ENCODE data around the gene MYBPC1.
"Not testable (repeated sequence)": the region's sequence is repeated elsewhere in the genome, so short reads cannot be mapped to it uniquely, and the experiment has no call there.

The MYBPC1 gene

DNA sequence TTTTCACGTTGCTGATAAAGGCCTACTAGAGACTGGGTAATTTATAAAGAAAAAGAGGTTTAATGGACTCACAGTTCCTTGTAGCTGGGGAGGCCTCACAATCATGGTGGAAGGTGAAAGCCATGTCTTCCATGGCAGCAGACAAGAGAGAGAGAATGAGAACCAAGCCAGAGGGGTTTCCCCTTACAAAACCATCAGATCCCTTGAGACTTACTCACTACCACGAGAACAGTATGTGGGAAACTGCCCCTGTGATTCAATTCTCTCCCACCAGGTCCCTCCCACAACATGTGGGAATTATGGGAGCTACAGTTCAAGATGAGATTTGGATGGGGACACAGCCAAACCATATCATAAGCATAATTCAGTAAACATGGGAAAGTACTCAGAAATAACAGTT lies 65.9 kb downstream of the MYBPC1 start:
- not testable (repeated sequence) for H3K4me3 Mint-ChIP-seq; H3K4me1 Mint-ChIP-seq (ENCODE audit: low read depth); H3K9me3 Mint-ChIP-seq; H3K36me3 Mint-ChIP-seq (ENCODE audit: low read depth); H3K27ac Mint-ChIP-seq
- H3K27me3 Mint-ChIP-seq (ENCODE audit: low read depth), result peaks cover 36% of the 10 kb centered on the region

DNA sequence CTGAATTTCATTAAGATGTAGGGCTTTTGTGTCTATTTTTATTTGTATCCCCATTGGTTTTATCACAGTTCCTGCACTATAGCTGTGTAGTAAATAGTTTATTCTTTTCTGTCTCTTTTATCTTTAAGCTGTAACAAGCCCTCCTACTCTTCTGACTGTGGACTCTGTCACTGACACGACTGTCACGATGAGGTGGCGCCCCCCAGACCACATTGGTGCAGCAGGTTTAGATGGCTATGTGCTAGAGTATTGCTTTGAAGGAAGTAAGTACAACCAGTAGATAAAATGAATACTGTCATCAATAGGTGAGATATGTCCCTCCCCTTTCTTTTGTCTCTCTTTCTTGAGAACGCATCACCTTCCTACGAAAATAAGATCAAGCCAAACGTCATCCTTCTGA lies 68.5 kb downstream of the MYBPC1 start:
- Mint-ChIP-seq H3K4me3 (no peak overlapping the region), H3K4me1 (ENCODE audit: low read depth) (no peaks in the 10 kb centered on the region), H3K36me3 (ENCODE audit: low read depth) (no peaks in the 10 kb centered on the region), H3K27ac (no peak overlapping the region), H3K9me3 (no peaks in the 10 kb centered on the region), H3K27me3 (ENCODE audit: low read depth) (peaks cover 25% of the 10 kb centered on the region)

DNA sequence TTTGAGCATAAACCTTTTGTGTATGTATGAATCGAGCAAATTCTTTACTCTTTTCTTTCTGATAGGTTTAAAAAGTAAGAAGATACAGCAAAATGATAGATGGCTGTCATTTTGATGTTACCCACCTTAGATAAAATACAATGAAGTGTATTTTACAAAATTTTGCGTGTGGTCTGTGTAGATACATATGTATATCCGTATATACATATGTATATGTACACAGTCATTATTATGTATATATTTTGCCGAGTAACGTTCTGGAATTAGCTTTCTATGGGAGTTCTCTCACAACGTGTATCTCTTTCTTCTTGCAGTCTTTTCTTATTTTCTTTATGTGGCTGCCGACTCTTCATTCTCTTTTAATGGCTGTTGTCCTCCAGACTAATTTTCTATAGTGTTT lies 70.2 kb downstream of the MYBPC1 start:
- Mint-ChIP-seq H3K27me3 (ENCODE audit: low read depth) (peaks cover 20% of the 10 kb centered on the region), H3K36me3 (ENCODE audit: low read depth) (no peaks in the 10 kb centered on the region), H3K4me1 (ENCODE audit: low read depth) (peaks cover under 1% of the 10 kb centered on the region), H3K9me3 (no peaks in the 10 kb centered on the region), H3K27ac (no peak overlapping the region), H3K4me3 (no peak overlapping the region)

DNA sequence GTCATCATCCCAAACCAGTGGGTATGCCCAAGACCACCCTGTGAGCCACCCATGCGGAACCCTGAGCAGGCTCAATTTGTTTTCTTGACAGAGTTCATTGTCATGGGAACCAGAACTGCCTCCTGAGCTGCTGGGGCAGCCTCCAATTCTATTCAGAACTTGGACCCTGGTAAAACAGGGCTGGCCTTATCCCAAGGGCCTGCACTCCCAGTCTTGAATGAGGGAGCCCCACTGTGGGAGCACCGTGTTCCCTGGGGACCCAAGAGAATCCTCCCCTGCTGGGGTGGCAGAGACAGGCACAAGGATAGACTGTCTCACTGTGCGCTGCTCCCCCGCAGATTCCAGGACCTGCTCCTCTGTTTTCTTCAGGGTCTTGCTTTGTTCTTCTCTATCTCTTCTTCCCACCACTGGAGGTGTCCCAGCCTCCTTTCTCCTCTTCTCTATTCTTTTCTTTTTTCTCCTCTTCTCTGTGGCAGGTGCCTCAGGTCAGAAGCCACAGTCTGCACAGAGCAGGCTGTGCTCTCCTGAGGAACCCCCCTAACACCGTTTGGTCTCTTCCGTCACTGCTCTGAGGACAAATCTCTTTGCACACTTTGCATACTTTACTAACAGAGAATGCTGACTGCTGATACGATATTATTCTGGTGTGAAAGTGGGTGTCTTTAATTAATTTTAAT lies 71.4 kb downstream of the MYBPC1 start:
- peaks cover 17% of the 10 kb centered on the region for H3K27me3 Mint-ChIP-seq (ENCODE audit: low read depth)

DNA sequence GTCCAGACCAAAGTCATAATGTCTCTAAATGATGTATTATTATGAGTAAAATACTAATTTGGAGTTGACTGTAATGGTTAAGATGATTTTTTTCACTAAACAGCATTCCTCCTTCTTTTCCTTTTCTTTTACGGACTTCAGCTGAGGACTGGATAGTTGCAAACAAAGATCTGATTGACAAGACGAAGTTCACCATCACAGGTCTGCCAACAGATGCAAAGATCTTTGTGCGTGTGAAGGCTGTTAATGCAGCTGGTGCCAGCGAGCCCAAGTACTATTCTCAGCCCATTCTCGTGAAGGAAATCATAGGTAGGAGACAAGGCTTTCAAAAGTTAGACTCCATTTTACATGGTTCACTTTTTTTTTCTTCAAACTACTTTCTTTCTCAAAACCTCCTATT lies 72.8 kb downstream of the MYBPC1 start:
- peaks cover 17% of the 10 kb centered on the region for H3K27me3 Mint-ChIP-seq (ENCODE audit: low read depth)
- no peaks in the 10 kb centered on the region for H3K36me3 Mint-ChIP-seq (ENCODE audit: low read depth)
- peaks cover 12% of the 10 kb centered on the region for H3K4me1 Mint-ChIP-seq (ENCODE audit: low read depth)
- no peak overlapping the region for H3K27ac Mint-ChIP-seq
- H3K9me3 Mint-ChIP-seq, result no peaks in the 10 kb centered on the region
- H3K4me3 Mint-ChIP-seq, result no peak overlapping the region

More for the DNA sequence above, 71.4 kb downstream of the MYBPC1 start:
- H3K4me3 Mint-ChIP-seq, result no peak overlapping the region
- no peak overlapping the region for H3K27ac Mint-ChIP-seq
- no peaks in the 10 kb centered on the region for H3K36me3 Mint-ChIP-seq (ENCODE audit: low read depth)
- no peaks in the 10 kb centered on the region for H3K9me3 Mint-ChIP-seq
- peaks cover 4% of the 10 kb centered on the region for H3K4me1 Mint-ChIP-seq (ENCODE audit: low read depth)

DNA sequence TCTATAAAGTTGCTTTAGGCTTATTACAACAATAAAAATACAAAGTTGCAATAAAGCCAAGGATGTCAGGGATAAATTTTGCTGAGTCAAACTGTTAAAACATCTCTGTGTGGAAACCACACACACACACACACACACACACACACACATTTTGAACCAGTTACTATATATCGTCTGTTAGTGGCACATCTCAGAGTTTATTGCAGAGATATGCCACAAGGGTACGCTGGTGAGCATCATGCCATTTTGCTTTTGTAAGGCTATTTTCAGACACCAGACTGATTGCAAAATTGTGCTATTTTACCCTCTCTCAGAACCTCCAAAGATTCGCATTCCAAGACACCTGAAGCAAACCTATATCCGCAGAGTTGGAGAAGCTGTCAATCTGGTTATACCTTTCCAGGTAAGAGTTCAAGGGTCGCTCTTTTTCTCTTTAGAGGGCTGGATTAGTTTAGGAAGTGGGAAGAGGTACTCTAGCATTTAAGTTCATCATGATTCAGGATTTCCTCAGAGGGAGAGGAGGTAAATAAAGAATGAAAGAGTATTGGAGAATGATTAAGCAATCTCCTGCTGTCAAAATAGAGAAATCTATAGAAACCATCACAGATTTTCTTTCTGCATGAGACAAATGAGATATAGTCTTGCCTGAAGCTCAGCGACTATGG lies 75.4 kb downstream of the MYBPC1 start:
- H3K27me3 Mint-ChIP-seq (ENCODE audit: low read depth), result peaks cover 12% of the 10 kb centered on the region
- H3K4me3 Mint-ChIP-seq, result no peak overlapping the region
- peaks cover 12% of the 10 kb centered on the region for H3K4me1 Mint-ChIP-seq (ENCODE audit: low read depth)
- no peaks in the 10 kb centered on the region for H3K36me3 Mint-ChIP-seq (ENCODE audit: low read depth)
- H3K9me3 Mint-ChIP-seq, result no peaks in the 10 kb centered on the region
- no peak overlapping the region for H3K27ac Mint-ChIP-seq

DNA sequence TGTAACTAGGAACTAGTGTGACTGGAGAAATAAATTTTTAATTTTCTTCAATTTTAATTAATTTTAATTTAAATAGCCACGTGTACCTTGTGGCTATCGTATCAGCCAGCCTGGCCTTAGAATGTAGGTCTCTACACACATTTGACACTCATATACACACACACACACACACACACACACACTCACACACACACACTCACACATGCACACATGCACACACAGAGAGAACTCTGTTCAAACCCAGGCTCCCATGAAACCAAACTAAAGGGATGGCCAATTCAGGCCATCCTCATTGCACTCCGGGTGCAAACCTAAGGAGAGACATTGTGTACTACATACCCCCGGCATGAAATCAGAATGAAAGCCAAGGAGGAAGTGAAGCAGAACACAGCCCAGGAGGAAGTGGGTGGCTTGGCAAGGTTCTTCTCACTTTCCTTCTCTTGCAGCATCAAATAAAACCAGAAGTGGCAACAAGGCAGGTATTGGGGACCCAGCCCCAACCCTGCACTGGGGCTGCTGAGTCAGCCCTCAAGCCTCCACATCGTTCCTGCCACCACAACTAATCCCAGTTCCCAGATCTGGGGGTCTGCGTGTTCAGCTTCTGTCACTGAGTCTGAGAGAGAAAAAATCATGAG lies 76.5 kb downstream of the MYBPC1 start:
- H3K9me3 Mint-ChIP-seq, result no peaks in the 10 kb centered on the region
- peaks cover 12% of the 10 kb centered on the region for H3K4me1 Mint-ChIP-seq (ENCODE audit: low read depth)
- no peaks in the 10 kb centered on the region for H3K36me3 Mint-ChIP-seq (ENCODE audit: low read depth)
- H3K4me3 Mint-ChIP-seq, result no peak overlapping the region
- H3K27ac Mint-ChIP-seq, result no peak overlapping the region
- peaks cover 6% of the 10 kb centered on the region for H3K27me3 Mint-ChIP-seq (ENCODE audit: low read depth)

DNA sequence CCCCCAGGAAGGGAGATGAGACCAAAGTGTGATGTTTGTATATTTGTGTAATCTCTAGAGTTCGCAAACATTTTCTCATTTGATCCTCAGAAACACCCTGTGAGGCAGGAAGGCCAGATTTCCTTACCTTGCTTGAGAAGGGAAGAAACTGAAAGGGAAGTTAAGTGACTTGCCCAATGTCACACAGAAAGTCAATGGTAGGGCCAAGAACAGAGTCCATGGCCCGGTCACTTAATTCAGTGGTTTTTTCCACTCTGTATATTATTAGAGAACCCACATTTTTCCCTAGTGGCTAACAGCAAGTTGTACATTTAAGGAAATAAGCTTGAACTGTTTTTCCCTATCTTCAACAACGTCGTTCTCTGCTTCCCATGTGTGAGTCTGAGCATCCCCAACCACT lies 77.1 kb downstream of the MYBPC1 start:
- Mint-ChIP-seq H3K4me3 (no peak overlapping the region), H3K4me1 (ENCODE audit: low read depth) (peaks cover 12% of the 10 kb centered on the region), H3K36me3 (ENCODE audit: low read depth) (no peaks in the 10 kb centered on the region), H3K27ac (no peak overlapping the region), H3K9me3 (no peaks in the 10 kb centered on the region), H3K27me3 (ENCODE audit: low read depth) (peaks cover under 1% of the 10 kb centered on the region)

DNA sequence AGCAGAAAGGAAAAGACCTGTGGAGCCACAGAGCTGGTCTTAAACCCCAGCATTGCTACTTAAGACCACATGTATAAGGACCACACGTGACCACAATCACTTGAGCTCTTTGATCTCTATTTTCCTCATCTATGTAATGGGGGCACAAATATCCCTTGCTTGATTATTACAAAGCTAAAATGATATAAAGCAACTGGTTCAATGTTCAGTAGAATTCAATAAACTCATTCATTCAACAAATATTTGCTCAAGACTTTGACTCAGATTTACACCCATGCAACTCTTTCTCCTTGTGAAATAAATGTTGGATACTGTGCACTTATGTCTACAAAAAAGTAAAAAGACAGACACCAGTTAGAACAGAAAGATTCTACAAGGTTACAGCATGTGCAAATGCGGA lies 80.8 kb downstream of the MYBPC1 start:
- peaks cover 8% of the 10 kb centered on the region for H3K4me1 Mint-ChIP-seq (ENCODE audit: low read depth)
- H3K36me3 Mint-ChIP-seq (ENCODE audit: low read depth), result no peaks in the 10 kb centered on the region
- H3K9me3 Mint-ChIP-seq, result no peaks in the 10 kb centered on the region
- no peak overlapping the region for H3K27ac Mint-ChIP-seq
- H3K4me3 Mint-ChIP-seq, result no peak overlapping the region
- peaks cover 22% of the 10 kb centered on the region for H3K27me3 Mint-ChIP-seq (ENCODE audit: low read depth)

DNA sequence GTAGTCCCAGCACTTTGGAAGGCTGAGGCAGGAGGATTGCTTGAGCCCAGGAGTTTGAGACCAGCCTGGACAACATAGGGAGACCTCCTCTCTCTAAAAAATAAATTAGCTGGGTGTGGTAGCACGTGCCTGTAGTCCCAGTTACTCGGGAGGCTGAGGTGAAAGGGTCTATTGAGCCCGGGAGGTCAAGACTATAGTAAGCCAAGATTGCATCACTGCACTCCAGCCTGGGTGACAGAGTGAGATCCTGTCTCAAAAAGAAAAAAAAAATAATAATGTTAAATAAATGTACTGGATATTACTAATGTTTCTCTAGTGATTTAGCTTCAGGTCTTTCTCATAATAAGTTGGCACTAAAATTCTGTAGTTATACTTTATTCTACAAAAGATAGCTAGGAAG lies 81.7 kb downstream of the MYBPC1 start:
- H3K9me3 Mint-ChIP-seq; H3K27ac Mint-ChIP-seq; H3K4me3 Mint-ChIP-seq; H3K4me1 Mint-ChIP-seq (ENCODE audit: low read depth); H3K36me3 Mint-ChIP-seq (ENCODE audit: low read depth): not testable (repeated sequence)
- peaks cover 22% of the 10 kb centered on the region for H3K27me3 Mint-ChIP-seq (ENCODE audit: low read depth)

DNA sequence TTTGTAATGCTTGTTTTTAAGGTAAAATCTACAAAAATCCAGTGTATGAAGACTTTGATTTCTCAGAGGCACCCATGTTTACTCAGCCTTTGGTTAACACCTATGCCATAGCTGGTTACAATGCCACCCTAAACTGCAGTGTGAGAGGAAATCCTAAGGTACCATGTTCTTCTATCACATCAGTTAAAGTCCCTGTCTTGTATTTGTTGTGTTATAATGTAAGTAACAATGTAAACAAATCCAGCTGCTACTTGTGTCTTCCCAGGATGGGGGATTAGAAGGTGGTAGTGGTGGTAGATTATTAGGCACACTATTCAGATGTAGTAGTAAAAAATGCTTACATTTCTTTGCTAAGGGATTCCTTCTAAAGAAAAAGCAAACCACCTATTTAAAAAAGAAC lies 83.3 kb downstream of the MYBPC1 start:
- H3K27ac Mint-ChIP-seq, result no peak overlapping the region
- H3K4me3 Mint-ChIP-seq, result no peak overlapping the region
- H3K9me3 Mint-ChIP-seq, result no peaks in the 10 kb centered on the region
- peaks cover 22% of the 10 kb centered on the region for H3K27me3 Mint-ChIP-seq (ENCODE audit: low read depth)
- no peaks in the 10 kb centered on the region for H3K36me3 Mint-ChIP-seq (ENCODE audit: low read depth)
- H3K4me1 Mint-ChIP-seq (ENCODE audit: low read depth), result no peaks in the 10 kb centered on the region

DNA sequence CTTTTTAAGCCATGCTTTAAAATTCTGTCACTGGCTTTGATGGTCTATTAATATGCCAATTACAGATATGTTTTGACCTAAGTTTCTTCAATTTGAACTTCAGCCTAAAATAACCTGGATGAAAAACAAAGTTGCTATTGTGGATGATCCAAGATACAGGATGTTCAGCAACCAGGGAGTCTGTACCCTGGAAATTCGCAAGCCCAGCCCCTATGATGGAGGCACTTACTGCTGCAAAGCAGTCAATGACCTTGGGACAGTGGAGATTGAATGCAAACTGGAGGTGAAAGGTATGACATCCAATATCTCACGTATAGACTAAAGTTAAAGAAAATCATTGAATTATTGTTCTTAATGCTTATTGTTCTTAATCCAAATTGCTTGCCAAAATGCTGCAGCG lies 85.5 kb downstream of the MYBPC1 start:
- Mint-ChIP-seq H3K27ac (no peak overlapping the region), H3K4me3 (no peak overlapping the region), H3K4me1 (ENCODE audit: low read depth) (no peaks in the 10 kb centered on the region), H3K9me3 (no peaks in the 10 kb centered on the region), H3K27me3 (ENCODE audit: low read depth) (peaks cover 35% of the 10 kb centered on the region), H3K36me3 (ENCODE audit: low read depth) (no peaks in the 10 kb centered on the region)

DNA sequence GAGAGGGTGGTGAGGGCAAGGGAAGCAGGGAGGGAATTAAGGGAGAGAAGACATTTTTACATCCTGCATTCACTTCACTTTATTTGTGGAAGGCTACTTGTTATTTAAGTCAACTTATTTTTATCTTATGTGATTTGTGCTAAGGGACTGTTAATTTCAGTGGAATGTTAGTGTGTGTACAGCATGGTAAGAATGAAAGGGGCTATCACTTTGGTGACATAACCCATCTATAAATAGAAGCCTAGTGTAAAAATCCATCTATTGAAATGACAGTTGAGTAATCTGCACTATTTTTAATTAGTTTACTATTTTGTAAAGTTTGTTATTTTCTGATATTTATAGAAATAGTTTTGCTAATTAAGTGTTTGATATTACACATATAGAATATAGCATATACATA lies 85.9 kb downstream of the MYBPC1 start:
- peaks cover 39% of the 10 kb centered on the region for H3K27me3 Mint-ChIP-seq (ENCODE audit: low read depth)
- no peaks in the 10 kb centered on the region for H3K36me3 Mint-ChIP-seq (ENCODE audit: low read depth)
- H3K4me3 Mint-ChIP-seq, result no peak overlapping the region
- no peaks in the 10 kb centered on the region for H3K9me3 Mint-ChIP-seq
- H3K4me1 Mint-ChIP-seq (ENCODE audit: low read depth), result no peaks in the 10 kb centered on the region
- H3K27ac Mint-ChIP-seq, result no peak overlapping the region

DNA sequence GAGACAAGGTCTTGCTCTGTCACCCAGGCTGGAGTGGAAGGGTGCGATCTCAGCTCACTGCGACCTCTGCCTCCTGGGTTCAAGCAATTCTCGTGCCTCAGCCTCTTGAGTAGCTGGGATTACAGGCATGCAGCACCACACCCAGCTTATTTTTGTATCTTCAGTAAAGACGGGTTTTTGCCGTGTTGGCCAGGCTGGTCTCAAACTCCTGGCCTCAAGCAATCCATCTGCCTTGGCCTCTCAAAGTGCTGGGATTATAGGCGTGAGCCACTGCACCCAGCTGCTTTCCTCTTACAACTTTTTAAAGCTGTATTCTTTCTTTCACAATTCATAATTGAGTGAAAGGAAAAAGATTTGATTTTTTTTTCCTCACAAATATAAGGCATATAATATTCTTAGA lies 86.9 kb downstream of the MYBPC1 start:
- H3K27me3 Mint-ChIP-seq (ENCODE audit: low read depth), result peaks cover 43% of the 10 kb centered on the region

DNA sequence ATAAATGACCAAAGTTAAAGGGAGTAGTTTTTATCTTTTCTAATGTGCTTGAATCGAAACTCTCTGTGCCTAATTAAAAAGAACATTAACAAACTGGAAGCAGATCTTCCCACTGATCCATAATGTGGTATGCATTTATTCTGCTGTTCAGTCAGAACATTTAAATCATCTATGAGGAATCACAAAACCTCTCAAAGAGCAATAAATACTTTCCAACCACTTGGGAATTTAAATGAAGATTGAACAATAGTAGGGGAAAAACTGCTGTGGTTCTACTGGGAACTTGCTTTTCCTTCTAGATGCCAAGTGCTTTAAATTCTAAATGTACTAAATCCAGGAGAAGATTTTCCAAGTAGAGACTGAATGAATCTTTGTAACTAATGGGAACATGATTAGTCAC lies 90.3 kb downstream of the MYBPC1 start:
- Mint-ChIP-seq H3K4me3 (no peak overlapping the region), H3K27me3 (ENCODE audit: low read depth) (peaks cover 21% of the 10 kb centered on the region), H3K36me3 (ENCODE audit: low read depth) (no peaks in the 10 kb centered on the region), H3K27ac (no peak overlapping the region), H3K4me1 (ENCODE audit: low read depth) (no peaks in the 10 kb centered on the region), H3K9me3 (no peaks in the 10 kb centered on the region)

More for the DNA sequence above, 86.9 kb downstream of the MYBPC1 start:
- H3K36me3 Mint-ChIP-seq (ENCODE audit: low read depth); H3K4me1 Mint-ChIP-seq (ENCODE audit: low read depth); H3K9me3 Mint-ChIP-seq; H3K27ac Mint-ChIP-seq; H3K4me3 Mint-ChIP-seq: not testable (repeated sequence)
